DOHH2 (cell line): ENCODE results near the gene DLGAP3.

Experiments used
- H3F3A ChIP-seq: fragments of 200-600 bp; sonication (generic), shearing (Covaris generic); 2 replicates; pipeline ENCODE4 v1.6.0; 2016; ENCODE audit warnings: antibody characterized with exemption, mild to moderate bottlenecking; ENCODE audit not compliant: control insufficient read depth, insufficient read depth
- H3K27ac ChIP-seq: fragments of 200-600 bp; sonication (generic); 2 replicates; pipeline ENCODE4 v1.5.1; 2014; ENCODE audit warnings: low read depth, mild to moderate bottlenecking, low read length, moderate library complexity
- H3K27me3 ChIP-seq: fragments of 200-600 bp; sonication (generic); 2 replicates; pipeline ENCODE4 v1.6.1; 2014; ENCODE audit warnings: mild to moderate bottlenecking, low read length, mixed read lengths; ENCODE audit not compliant: control insufficient read depth
- H3K36me3 ChIP-seq: fragments of 200-600 bp; sonication (generic); 2 replicates; pipeline ENCODE4 v1.6.1; 2014; ENCODE audit warnings: mild to moderate bottlenecking, low read length, moderate library complexity, mixed read lengths; ENCODE audit not compliant: control insufficient read depth
- H3K4me1 ChIP-seq: fragments of 200-600 bp; sonication (generic); 2 replicates; pipeline ENCODE4 v1.6.1; 2014; ENCODE audit warnings: mild to moderate bottlenecking, low read length, mixed read lengths; ENCODE audit not compliant: control insufficient read depth
- H3K4me2 ChIP-seq: fragments of 200-600 bp; sonication (generic); 2 replicates; pipeline ENCODE4 v1.6.0; 2014; ENCODE audit warnings: mild to moderate bottlenecking, low read length, moderate library complexity
- H3K4me3 ChIP-seq: fragments of 200-600 bp; sonication (generic); 2 replicates; pipeline ENCODE4 v1.5.1; 2014; ENCODE audit warnings: mild to moderate bottlenecking, low read length, mixed read lengths
- H3K79me2 ChIP-seq: fragments of 200-600 bp; sonication (generic); 2 replicates; pipeline ENCODE4 v1.6.1; 2014; ENCODE audit warnings: mild to moderate bottlenecking, low read length, mixed read lengths; ENCODE audit not compliant: control insufficient read depth
- H3K9me2 ChIP-seq: fragments of 200-600 bp; sonication (generic); replicated peaks from 2 replicates; pipeline ENCODE4 v1.6.1; 2014; ENCODE audit warnings: mild to moderate bottlenecking, low read length, mixed read lengths; ENCODE audit not compliant: control insufficient read depth
- H3K9me3 ChIP-seq: fragments of 200-600 bp; sonication (generic); 2 replicates; pipeline ENCODE4 v1.6.1; 2014; ENCODE audit warnings: antibody characterized with exemption, low read length, mixed read lengths; ENCODE audit not compliant: control insufficient read depth, insufficient read depth
- H4K20me1 ChIP-seq: fragments of 200-600 bp; sonication (generic); 2 replicates; pipeline ENCODE4 v1.6.0; 2014; ENCODE audit warnings: low read depth, mild to moderate bottlenecking, antibody characterized with exemption, low read length, moderate library complexity; ENCODE audit not compliant: control insufficient read depth, insufficient read depth
- CTCF ChIP-seq: fragments of 200-600 bp; sonication (generic); IDR thresholded peaks from one replicate; pipeline ENCODE4 v1.5.1; 2014; ENCODE audit warnings: antibody characterized with exemption, mild to moderate bottlenecking, low read depth, low read length; ENCODE audit not compliant: poor library complexity, severe bottlenecking
- EZH2phosphoT487 ChIP-seq: fragments of 200-600 bp; sonication (generic); IDR thresholded peaks from 2 replicates; pipeline ENCODE4 v1.6.1; 2017; ENCODE audit warnings: borderline replicate concordance, mild to moderate bottlenecking, antibody characterized with exemption, low read length, moderate library complexity, mixed read lengths

DLGAP3 gene

GRCh38 chr1:34879230-34879629 lies 50.2 kb downstream of the DLGAP3 start:
- H3K79me2 ChIP-seq = no peaks in the 10 kb centered on the region
- no peak overlapping the region for H3K4me2 ChIP-seq
- H3F3A ChIP-seq = no peaks in the 10 kb centered on the region
- peaks cover 7% of the 10 kb centered on the region; the same call in 1 of the 2 replicates for H3K27me3 ChIP-seq
- H3K9me3 ChIP-seq = no peaks in the 10 kb centered on the region
- TF ChIP-seq CTCF = no peak
- TF ChIP-seq EZH2phosphoT487 = no peak
- H3K36me3 ChIP-seq = no peaks in the 10 kb centered on the region
- H3K27ac ChIP-seq = no peak overlapping the region
- H3K4me3 ChIP-seq = no peak overlapping the region
- no peaks in the 10 kb centered on the region for H3K4me1 ChIP-seq
- no peaks in the 10 kb centered on the region for H4K20me1 ChIP-seq
- no peaks in the 10 kb centered on the region for H3K9me2 ChIP-seq

DNA sequence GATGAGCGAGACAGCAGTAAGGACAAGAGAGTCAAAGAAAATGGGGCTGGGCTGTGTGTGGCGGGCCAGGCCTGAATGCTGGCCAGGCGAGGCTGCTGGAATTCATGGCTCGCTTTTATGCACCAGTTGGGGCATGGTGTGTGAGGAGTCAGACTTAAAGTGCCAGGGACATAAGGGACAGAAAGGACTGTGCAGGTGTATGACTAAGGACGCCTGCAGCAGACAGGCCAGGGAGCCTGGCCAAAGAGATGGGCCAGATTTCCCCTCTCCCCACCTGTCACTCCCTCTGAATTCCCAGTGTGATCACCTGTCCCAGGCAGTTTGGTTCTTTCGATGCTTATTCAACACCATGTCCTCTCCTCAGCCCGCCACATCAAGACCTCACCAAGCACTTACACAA lies 53.0 kb downstream of the DLGAP3 start:
- Histone ChIP-seq H4K20me1 (no peaks in the 10 kb centered on the region), H3K9me3 (no peaks in the 10 kb centered on the region), H3K79me2 (no peaks in the 10 kb centered on the region), H3K4me2 (no peak overlapping the region), H3F3A (no peaks in the 10 kb centered on the region), H3K9me2 (no peaks in the 10 kb centered on the region), H3K27ac (no peak overlapping the region), H3K4me1 (no peaks in the 10 kb centered on the region), H3K4me3 (no peak overlapping the region), H3K36me3 (no peaks in the 10 kb centered on the region), H3K27me3 (peaks cover 21% of the 10 kb centered on the region)
- TF ChIP-seq CTCF (no peak), EZH2phosphoT487 (no peak)

GRCh38 chr1:34874296-34874952 lies 55.0 kb downstream of the DLGAP3 start:
- H3K27ac ChIP-seq = no peak overlapping the region
- H3K9me2 ChIP-seq = no peaks in the 10 kb centered on the region
- H3K4me3 ChIP-seq = no peak overlapping the region
- no peaks in the 10 kb centered on the region for H3K36me3 ChIP-seq
- no peaks in the 10 kb centered on the region for H3F3A ChIP-seq
- no peaks in the 10 kb centered on the region for H4K20me1 ChIP-seq
- no peak overlapping the region for H3K4me2 ChIP-seq
- H3K27me3 ChIP-seq = peaks cover 21% of the 10 kb centered on the region
- TF ChIP-seq EZH2phosphoT487 (no peak), CTCF (no peak)
- H3K4me1 ChIP-seq = no peaks in the 10 kb centered on the region
- H3K9me3 ChIP-seq = no peaks in the 10 kb centered on the region
- no peaks in the 10 kb centered on the region for H3K79me2 ChIP-seq
